Iris pigment epithelial cell (primary cell): ENCODE measurements around the gene RBM33.
"Not testable (repeated sequence)": the region's sequence is repeated elsewhere in the genome, so short reads cannot be mapped to it uniquely, and the experiment has no call there.

Source experiments
- DNase-seq: peaks from one replicate; pipeline ENCODE4 v3.0.0-alpha.2; 2011; ENCODE audit warnings: low read depth

The RBM33 gene, protein sequence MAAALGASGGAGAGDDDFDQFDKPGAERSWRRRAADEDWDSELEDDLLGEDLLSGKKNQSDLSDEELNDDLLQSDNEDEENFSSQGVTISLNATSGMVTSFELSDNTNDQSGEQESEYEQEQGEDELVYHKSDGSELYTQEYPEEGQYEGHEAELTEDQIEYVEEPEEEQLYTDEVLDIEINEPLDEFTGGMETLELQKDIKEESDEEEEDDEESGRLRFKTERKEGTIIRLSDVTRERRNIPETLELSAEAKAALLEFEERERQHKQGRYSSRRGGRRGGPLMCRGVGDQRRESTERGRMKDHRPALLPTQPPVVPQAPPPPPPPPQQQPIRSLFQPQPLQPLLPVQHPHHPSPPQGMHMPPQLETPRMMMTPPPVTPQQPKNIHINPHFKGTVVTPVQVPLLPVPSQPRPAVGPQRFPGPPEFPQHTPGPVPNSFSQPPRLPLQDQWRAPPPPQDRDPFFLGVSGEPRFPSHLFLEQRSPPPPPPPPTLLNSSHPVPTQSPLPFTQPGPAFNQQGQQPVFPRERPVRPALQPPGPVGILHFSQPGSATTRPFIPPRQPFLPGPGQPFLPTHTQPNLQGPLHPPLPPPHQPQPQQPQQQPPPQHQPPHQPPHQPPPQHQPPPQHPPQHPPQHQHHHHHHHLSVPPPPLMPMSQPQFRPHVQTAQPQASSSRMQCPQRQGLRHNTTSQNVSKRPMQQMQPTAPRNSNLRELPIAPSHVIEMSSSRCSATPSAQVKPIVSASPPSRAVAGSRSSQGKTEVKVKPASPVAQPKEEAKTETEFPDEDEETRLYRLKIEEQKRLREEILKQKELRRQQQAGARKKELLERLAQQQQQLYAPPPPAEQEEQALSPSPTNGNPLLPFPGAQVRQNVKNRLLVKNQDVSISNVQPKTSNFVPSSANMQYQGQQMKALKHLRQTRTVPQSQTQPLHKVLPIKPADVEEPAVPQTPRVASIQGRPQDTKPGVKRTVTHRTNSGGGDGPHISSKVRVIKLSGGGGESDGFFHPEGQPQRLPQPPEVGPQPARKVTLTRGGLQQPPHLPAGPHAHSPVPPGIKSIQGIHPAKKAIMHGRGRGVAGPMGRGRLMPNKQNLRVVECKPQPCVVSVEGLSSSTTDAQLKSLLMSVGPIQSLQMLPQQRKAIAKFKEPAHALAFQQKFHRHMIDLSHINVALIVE

DNA sequence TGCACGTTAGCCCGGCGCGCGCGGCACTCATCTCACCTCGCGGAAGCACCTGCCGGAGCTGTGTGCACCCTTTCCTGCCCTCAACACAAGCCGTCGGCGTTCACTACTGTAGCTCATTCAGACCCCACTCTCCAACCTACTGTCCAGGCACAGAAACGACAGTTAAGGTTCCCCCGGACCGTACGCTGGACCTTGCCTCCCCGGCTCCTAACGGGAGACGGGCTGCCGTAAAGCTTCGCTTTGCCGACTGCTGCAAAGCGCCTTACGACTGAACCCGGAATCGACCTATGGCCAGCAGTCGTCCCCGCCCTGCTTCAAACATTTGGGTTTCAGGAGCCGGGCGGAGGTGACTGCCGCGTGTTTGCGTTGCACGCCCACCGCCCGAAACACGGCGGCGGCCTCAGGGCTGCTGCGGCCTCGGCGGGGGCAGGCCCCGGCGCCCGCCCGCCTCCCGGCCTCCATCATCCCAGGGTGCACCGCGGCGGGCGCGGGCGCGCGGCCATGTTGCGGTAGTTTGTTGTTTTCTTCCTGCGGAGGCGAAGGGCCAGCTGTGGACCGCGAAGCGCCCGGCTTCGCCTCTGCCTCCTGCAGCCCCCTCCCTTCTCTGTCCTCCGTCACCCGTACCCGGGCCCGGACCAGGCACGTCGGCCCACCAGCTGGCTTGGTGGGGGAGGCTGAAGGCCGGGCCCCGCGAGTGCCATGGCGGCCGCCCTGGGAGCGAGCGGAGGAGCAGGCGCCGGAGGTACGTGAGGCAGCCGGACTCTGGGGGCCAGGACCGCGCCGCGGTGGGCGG lies at the start of gene RBM33:
Gene RBM33, plus strand, starts transcription at position 484 of the 793 bp plus-strand sequence. Its CDS starts 216 bp downstream, at position 700.
- peak; percentile 86 for DNase-seq

DNA sequence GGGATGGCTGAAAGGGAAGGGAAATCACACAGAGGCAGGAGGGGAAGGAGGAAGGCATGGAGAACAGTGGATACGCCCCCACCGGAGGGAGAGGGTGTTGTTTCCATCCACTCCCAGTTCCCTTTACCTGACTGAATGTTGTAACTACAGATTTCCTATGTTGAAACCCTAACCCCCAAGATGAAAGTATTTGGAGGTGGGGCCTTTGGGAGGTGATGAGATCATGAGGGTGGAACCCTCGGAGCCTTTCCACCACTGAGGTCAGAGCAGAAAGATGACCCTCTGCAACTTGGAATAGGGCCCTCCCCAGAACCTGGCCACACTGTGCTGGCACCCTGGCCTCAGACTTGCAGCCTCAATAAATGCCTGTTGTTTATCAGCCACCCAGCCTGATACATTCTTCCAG lies 49.5 kb upstream of the RBM33 start:
- no peak for DNase-seq

DNA sequence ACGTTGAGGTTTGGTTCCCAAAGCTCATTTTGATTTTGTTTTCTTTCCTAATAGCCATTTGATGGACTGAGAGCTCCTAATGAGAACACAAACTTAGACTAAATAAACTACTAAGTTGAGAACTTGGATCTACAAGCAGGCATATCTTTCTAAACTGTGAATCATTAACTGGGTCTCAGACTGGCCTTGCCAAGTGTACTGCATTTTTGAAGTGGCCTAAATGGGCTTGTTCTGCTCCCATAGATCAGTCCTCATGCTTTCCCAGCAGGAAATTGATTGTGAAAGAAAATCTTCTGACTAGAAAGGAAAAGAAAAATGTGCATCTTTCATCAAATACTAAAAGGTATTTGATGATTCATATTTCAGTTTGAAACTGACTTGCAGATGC lies 46.7 kb upstream of the RBM33 start:
- DNase-seq, result peak; percentile 24

DNA sequence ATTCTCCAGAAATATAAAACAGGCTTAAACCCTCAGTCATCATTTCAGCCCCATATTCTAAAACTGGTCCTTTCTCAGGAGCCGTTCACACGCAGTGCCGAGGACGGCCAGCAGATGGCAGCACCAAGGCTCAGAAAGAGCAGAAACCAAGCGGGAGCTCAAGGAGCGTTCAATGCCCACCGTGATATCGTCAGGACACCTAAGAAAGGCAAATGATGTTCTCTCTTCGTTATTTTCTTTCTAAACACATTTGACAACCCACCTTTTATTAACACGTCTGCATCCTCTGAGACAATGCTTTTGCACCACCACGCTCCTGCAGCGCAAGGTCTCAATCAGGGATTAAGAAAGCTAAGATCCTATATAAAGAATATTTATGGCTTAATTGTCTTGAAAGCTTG lies 45.7 kb upstream of the RBM33 start:
- DNase-seq, result peak; percentile 59

DNA sequence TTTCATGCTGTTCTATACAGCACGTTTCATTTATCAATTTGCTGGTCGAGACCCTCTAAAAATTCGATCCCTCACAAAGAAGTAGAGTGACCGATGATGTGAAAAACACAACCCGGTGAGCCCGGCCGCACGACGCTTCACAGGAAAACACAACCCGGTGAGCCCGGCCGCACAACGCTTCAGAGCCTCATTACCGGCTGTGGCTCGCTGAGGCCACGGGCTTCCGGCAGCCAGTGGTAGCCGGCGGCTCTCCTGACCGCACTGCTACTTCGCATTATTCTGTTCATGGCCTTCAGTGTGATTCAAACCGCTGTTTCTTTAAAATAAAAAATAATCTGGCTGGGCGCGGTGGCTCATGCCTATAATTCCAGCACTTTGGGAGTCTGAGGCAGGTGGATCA lies 42.3 kb upstream of the RBM33 start:
- no peak for DNase-seq

- no peak for DNase-seq
These were observed 41.7 kb upstream of the RBM33 start for GRCh38 chr7:155602750-155603149.

DNA sequence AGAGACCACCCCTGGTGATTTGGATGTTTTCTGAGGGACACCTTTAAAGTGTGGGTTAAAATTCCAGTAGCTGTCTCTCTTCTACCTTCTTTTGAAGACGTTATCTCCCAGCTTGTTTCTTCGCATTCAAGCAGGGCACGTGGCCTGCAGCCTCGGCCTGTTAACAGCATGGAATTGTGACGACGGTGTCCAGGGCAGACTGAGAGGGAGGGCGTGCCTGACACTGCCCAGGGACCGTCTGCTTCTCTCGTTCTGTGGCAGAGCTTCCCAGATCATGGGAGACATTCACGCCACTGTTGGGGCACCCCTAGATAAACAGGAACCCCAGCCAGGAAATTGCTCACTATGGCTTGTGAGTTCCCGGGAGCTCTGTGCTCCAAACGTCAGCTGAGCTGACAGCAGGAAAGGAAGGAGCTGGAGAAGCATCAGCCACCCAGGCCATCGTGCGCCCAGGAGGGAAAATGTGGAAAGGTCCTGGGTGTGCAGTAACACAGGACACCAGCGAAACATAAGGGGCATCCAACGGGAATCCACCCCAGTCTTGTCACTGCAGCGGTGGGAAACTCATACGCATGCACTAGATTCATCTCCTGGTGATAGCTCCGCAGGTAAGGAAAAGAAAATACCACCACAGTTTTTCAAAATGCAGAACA lies 41.1 kb upstream of the RBM33 start:
- DNase-seq, result no peak

- DNase-seq, result no peak
These were observed 40.5 kb upstream of the RBM33 start for GRCh38 chr7:155603858-155604503.

- DNase-seq, result no peak
These were observed 39.9 kb upstream of the RBM33 start for GRCh38 chr7:155604504-155604997.

GRCh38 chr7:155609185-155609584 lies 35.3 kb upstream of the RBM33 start:
- DNase-seq, result no peak

GRCh38 chr7:155610633-155611193 lies 33.7 kb upstream of the RBM33 start:
- no peak for DNase-seq

DNA sequence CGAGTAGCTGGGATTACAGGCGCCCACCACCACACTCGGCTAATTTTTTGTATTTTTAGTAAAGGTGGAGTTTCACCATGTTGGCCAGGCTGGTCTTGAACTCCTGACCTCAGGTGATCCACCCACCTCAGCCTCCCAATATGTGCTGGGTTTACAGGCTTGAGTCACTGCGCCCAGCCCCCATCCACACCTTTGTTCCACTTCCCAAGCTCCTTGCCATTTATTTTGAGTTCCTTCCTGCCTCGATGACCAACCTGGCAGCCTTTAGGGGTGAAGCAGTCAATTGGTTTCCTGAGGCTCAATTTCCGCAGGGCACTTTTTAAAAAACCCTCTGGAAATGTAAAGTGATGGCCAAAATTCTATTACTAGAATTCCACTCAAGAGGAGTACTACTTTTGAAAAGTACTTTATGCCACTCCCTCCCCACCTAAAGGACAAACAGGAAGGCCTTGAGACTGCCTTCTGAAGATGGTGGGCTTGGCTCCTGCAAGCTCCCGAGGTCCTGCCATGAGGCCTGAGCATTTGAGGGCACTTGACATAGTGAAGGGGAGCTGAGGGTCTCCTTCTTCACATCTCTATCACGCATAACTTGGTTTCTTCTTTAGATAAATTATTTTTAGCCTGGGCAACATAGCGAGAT lies 32.5 kb upstream of the RBM33 start:
- DNase-seq, result no peak

DNA sequence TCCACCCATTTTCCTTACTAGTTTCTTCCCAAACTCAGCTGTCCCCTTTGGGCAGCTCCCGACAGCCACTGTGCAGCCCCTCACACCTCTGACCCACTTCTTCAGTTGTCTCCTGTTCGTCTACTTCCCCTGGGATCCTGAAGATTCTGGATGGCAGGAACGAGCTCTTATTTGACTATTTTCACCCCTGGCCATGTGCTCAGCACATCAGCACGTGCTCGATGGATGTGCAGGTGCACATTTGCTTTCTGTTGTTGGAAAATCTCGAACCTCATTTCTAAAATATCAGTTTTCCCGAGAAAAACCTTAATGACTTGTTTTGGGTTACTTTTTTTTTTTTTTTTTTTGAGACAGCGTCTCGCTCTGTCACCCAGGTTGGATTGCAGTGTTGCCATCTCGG lies 31.8 kb upstream of the RBM33 start:
- DNase-seq, result no peak

DNA sequence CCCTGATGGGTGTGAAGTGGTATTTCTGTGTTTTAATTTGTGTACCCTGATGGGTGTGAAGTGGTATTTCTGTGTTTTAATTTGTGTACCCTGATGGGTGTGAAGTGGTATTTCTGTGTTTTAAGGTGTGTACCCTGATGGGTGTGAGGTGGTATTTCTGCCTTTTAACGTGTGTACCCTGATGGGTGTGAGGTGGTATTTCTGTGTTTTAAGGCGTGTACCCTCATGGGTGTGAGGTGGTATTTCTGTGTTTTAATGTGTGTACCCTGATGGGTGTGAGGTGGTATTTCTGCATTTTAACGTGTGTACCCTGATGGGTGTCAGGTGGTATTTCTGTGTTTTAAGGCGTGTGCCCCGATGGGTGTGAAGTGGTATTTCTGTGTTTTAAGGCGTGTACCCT lies 29.4 kb upstream of the RBM33 start:
- not testable (repeated sequence) for DNase-seq

DNA sequence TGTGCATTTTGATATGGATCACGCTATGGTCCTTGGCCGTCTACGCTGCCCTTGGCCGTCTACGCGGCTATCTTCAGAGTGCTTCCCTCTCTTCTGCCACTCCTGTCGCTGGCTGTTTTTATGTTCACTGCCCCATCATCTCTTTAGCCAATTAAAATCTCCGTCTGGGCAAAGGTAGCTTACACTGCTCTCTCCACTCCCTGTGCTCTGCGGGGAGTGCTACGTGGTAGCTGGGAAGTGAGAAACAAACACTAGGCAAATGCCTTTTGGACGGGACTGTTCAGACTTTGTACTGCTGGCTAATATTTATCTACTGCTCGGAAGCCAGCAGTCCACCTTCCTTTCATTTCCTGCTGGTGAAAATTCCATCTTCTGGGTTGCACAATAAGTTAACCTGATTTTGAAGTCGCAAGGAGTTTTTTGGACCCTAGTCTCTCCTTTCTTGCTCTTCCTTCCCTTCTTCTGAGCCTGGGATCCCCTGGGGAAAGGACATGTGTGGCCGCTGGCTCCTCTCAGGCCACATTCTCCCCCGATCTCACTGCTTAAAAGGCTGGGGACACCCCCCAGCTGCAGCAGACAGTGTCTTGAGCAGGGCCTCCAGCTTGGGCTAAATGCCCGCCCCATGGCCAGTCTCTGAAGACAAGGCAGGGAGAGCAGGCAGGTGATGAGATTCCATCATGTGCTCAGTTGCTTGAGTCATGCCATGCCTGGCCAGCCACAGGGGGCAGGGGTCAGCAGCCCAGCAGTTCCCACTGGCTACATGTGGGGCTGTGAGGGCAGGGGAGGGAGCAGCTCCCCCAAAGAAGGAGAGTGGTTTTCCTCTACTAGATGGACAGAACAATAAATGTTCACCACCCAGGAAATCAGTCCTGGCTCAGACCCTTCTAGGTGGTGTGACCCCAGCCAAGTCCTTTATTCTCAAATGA lies 25.5 kb upstream of the RBM33 start:
- peak; percentile 56 for DNase-seq

DNA sequence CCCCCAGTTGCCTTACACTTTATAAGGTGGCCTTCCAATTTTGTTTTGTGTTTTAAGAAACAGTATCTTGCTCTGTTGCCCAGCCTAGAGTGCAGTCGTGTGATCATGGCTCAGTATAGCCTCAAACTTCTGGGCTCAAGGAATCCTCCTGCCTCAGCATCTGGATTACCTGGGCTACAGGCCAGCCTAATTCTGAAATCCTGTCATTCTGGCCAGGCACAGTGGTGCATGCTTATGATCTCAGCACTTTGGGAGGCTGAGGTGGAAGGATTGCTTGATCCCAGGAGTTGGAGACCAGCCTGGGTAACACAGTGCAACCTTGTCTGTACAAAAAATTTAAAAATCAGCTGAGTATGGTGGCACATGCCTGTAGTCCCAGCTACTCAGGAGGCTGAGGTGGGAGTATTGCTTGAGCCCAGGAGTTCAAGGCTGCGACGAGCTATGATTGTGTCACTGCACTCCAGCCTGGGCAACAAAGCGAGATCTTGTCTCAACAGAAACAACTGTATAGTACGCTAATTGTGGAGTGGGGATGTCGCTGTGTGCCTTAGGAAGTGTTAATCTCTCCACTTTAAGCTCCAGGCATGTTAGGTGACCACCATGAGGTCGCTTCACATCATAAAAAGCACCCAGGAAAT lies 24.7 kb upstream of the RBM33 start:
- no peak for DNase-seq

DNA sequence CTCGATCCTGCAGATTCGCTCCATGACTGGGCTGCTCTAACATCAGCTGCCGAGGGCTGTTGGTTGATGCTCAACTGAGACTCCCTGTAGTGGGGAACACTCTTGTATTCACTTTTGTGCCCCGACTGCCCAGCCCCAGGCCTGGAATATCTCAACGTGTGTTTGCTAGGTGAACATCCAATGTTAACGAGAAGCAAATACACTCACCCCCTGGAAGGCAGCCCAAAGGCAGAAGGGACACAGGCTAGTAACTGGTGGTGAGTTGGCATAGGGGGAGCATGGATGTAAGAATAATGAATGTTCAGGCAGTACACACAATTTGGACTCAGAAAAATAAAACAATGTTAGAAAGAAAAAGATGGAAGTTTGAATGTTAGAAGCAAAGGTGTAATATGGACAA lies 24.0 kb upstream of the RBM33 start:
- DNase-seq, result no peak

DNA sequence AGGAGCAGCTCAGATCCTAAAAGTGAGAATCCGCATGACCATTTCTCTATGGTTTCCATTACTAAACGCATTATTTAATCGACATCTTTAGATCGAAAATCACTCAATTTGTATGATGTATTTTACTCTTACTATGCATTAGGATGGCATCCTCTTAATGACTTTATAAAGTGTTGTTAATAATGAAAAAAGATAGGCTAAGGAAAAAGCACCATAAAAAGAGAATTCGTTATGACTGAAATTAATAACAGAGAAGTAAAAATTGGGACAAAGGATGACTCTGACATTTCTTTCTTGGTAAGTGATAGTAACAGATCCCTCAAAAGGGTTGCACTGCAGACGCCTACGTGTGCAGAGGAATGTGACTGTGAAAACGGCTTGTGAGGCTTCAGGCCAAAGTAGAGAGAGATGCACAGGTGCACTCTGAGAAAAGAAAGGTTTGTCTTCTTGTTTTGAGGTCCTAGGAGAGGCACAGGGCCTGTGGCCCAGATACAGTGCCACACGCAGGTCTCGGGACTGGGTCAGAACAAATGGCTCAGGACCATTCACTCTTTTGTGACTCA lies 23.0 kb upstream of the RBM33 start:
- DNase-seq, result no peak
